ENCODE results near the gene JMJD7. TPM values are rescaled to one million over a fixed set of nuclear protein-coding genes. Genes with fewer than 3 reads are reported as not detected.
A peak's percentile ranks its signal among the peaks of the same experiment; 100 is the strongest.

The JMJD7 gene
- total RNA-seq, 3 donors from 2014 or later (not counting 1 experiment from before 2014, with no cell fraction given) = 20.3 to 36.4 (median 28.7) TPM

DNA sequence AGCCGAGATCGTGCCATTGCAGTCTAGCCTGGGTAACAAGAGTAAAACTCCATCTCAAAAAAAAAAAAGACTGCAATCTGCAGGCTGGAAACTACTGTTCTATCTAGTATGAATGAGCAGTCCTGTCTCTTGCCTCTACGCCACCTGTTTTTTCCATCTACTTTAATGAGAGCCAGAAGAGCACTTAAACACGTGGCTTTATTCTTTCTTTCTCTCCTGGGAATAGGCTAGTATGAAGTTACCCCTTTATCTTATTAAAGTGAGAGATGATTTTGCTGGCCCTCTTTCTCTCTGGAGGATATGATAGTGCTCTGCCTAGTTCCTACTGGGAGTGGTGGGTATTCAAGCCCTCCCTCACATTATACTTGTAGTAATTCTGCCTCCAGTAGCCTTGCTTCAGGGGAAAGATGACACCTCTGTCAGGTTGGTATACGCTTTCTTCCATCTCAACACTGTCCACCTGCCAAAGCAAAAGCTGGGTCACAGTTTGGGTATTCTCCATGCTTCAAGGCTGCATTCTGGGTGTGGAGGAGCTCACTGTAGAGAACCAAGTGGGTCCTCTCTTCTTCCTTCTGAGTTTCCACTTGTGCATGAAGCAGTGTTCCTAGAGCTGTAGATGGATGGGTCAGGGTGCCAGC lies 35.8 kb upstream of the JMJD7 start:
- H3K27ac ChIP-seq (ENCODE audit: low read length) = no peak overlapping the region
- TF ChIP-seq, protein P1, sequence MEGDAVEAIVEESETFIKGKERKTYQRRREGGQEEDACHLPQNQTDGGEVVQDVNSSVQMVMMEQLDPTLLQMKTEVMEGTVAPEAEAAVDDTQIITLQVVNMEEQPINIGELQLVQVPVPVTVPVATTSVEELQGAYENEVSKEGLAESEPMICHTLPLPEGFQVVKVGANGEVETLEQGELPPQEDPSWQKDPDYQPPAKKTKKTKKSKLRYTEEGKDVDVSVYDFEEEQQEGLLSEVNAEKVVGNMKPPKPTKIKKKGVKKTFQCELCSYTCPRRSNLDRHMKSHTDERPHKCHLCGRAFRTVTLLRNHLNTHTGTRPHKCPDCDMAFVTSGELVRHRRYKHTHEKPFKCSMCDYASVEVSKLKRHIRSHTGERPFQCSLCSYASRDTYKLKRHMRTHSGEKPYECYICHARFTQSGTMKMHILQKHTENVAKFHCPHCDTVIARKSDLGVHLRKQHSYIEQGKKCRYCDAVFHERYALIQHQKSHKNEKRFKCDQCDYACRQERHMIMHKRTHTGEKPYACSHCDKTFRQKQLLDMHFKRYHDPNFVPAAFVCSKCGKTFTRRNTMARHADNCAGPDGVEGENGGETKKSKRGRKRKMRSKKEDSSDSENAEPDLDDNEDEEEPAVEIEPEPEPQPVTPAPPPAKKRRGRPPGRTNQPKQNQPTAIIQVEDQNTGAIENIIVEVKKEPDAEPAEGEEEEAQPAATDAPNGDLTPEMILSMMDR (IDR thresholded peaks at IDR 0.05) = no peak
- no peaks in the 10 kb centered on the region for H3K36me3 Mint-ChIP-seq
- no peaks in the 10 kb centered on the region for H3K27me3 ChIP-seq (ENCODE audit: control insufficient read depth, insufficient read depth, low read length)
- H3K27ac Mint-ChIP-seq = peak overlapping the region; percentile 61 to 74
- H3K4me3 Mint-ChIP-seq = peak overlapping the region; percentile 62
- intact Hi-C loops (cut with micrococcal nuclease) = no loop called here
- WGBS (ENCODE audit: insufficient coverage) = 100% methylated on average over 4 of the region's 5 CpGs
- H3K4me3 ChIP-seq (ENCODE audit: low read length) = no peak overlapping the region
- H3K9me3 Mint-ChIP-seq = no peaks in the 10 kb centered on the region
- peaks cover 15% of the 10 kb centered on the region for H3K4me1 ChIP-seq (ENCODE audit: control insufficient read depth, insufficient read depth, low read length)
- H3K9me3 ChIP-seq (ENCODE audit: control insufficient read depth, insufficient read depth, low read length) = no peaks in the 10 kb centered on the region
- H3K4me1 Mint-ChIP-seq = peaks cover 54 to 61% of the 10 kb centered on the region in 2 donors
- no peaks in the 10 kb centered on the region for H3K27me3 Mint-ChIP-seq (ENCODE audit: low read depth in 2 of 2)
- ATAC-seq (no peak), DNase-seq (no peak)
- no peaks in the 10 kb centered on the region for H3K36me3 ChIP-seq (ENCODE audit: control insufficient read depth, insufficient read depth, low read length)

DNA sequence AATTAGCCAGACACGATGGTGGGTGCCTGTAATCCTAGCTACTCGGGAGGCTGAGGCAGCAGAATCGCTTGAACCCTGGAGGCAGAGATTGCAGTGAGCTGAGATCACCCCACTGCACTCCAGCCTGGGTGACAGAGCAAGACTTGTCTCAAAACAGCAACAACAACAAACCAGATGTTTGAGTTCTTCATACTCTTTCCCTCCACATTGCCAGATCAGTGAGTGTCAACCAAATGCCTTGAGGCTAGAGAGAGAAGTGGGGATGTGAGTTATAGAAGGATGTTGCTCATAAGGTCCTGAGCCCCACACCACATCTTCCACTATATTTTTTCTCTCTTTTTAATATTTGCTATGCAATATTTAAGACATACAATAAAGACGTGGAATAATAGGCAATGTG lies 33.8 kb upstream of the JMJD7 start:
- H3K36me3 ChIP-seq (ENCODE audit: control insufficient read depth, insufficient read depth, low read length) = no peaks in the 10 kb centered on the region
- no peak overlapping the region for H3K4me3 ChIP-seq (ENCODE audit: low read length)
- H3K27me3 ChIP-seq (ENCODE audit: control insufficient read depth, insufficient read depth, low read length) = no peaks in the 10 kb centered on the region
- H3K9me3 ChIP-seq (ENCODE audit: control insufficient read depth, insufficient read depth, low read length) = no peaks in the 10 kb centered on the region
- H3K4me1 Mint-ChIP-seq = peaks cover 45 to 53% of the 10 kb centered on the region in 2 donors
- TF ChIP-seq, protein P1 (IDR thresholded peaks at IDR 0.05) = no peak
- no peaks in the 10 kb centered on the region for H3K9me3 Mint-ChIP-seq
- H3K4me3 Mint-ChIP-seq = no peak overlapping the region
- H3K27me3 Mint-ChIP-seq (ENCODE audit: low read depth in 2 of 2) = no peaks in the 10 kb centered on the region
- H3K4me1 ChIP-seq (ENCODE audit: control insufficient read depth, insufficient read depth, low read length) = peaks cover 15% of the 10 kb centered on the region
- H3K36me3 Mint-ChIP-seq = no peaks in the 10 kb centered on the region
- ATAC-seq (no peak), DNase-seq (no peak)
- intact Hi-C loops (cut with micrococcal nuclease) = no loop called here
- WGBS (ENCODE audit: insufficient coverage) = 96% methylated on average over 4 of the region's 4 CpGs
- H3K27ac Mint-ChIP-seq = no peak overlapping the region
- H3K27ac ChIP-seq (ENCODE audit: low read length) = no peak overlapping the region

DNA sequence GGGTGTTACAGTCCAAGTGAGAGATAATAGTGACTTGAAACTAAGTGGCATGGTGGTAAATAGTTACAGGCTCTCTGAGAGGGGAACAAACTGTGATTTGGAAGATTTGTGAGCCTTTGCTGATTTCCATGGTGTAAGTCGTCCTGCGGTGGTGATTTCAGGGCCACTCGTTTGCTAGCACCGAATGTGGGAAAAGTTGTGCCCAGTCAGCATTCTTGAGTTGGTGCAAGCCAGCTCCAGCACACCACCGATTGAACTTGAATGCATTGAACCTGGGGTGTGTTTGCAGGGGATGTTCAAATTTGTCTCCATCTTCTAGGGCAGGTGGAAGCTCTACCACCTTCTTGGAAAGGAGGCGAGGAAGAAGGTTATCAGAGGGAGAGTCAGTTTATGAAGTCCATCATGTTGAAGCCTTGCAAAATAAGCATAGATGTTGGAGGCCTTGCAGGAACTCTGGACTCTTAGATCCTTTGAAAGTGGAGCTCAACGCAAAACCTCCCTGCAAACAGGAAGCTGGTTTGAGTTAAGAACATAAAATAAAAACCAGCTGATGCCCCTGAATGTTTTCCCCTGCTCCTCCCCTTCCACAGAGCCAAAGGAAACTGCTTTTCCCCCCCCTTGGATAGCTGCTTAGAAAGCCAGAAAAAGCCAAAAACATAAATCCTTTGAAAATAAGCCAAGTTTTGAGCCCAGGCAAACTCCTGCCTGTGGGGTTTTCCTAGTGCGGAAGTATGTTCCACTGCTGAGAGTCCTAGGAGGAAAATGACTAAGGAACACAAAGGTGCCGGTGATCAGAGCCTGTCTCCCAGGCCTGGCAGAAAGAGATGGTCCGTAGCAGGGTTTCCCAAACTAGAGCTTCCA lies 31.7 kb upstream of the JMJD7 start:
- H3K9me3 Mint-ChIP-seq = no peaks in the 10 kb centered on the region
- Histone ChIP-seq H3K4me3 (ENCODE audit: low read length) (no peak overlapping the region), H3K36me3 (ENCODE audit: control insufficient read depth, insufficient read depth, low read length) (peaks cover 6% of the 10 kb centered on the region), H3K27ac (ENCODE audit: low read length) (no peak overlapping the region), H3K4me1 (ENCODE audit: control insufficient read depth, insufficient read depth, low read length) (peaks cover 4% of the 10 kb centered on the region), H3K9me3 (ENCODE audit: control insufficient read depth, insufficient read depth, low read length) (no peaks in the 10 kb centered on the region), H3K27me3 (ENCODE audit: control insufficient read depth, insufficient read depth, low read length) (no peaks in the 10 kb centered on the region)
- peaks cover 24 to 32% of the 10 kb centered on the region in 2 donors for H3K4me1 Mint-ChIP-seq
- WGBS (ENCODE audit: insufficient coverage) = 71% methylated on average over 10 of the region's 10 CpGs
- TF ChIP-seq, protein P1 (IDR thresholded peaks at IDR 0.05) = no peak
- H3K27ac Mint-ChIP-seq = no peak overlapping the region
- DNase-seq (no peak), ATAC-seq (no peak)
- intact Hi-C loops (cut with micrococcal nuclease) = no loop called here
- H3K27me3 Mint-ChIP-seq (ENCODE audit: low read depth in 2 of 2) = no peaks in the 10 kb centered on the region
- no peak overlapping the region for H3K4me3 Mint-ChIP-seq
- no peaks in the 10 kb centered on the region for H3K36me3 Mint-ChIP-seq

Data from natural killer cell (primary cell).